ENCODE results near the gene ZNF474.

ZNF474 gene

GRCh38 chr5:122102825-122103224, 26.5 kb upstream of the ZNF474 start:
- no peak for DNase-seq (ENCODE audit: low read depth)
- no peak overlapping the region for H3K4me3 ChIP-seq (ENCODE audit: low read depth, low read length)
- TF ChIP-seq POLR2A (IDR thresholded peaks at IDR 0.05; ENCODE audit: extremely low read depth, insufficient read length) (no peak), MYC (IDR thresholded peaks at IDR 0.05; ENCODE audit: low read depth, low read length) (no peak), CTCF (IDR thresholded peaks at IDR 0.05; ENCODE audit: low read depth, low read length) (no peak), MAX (IDR thresholded peaks at IDR 0.05; ENCODE audit: low read depth, low read length) (no peak)

GRCh38 chr5:122105909-122106308, 23.4 kb upstream of the ZNF474 start:
- no peak overlapping the region for H3K4me3 ChIP-seq (ENCODE audit: low read depth, low read length)
- no peak for TF ChIP-seq MYC (IDR thresholded peaks at IDR 0.05; ENCODE audit: low read depth, low read length)
- TF ChIP-seq MAX (IDR thresholded peaks at IDR 0.05; ENCODE audit: low read depth, low read length), result no peak
- no peak for TF ChIP-seq POLR2A (IDR thresholded peaks at IDR 0.05; ENCODE audit: extremely low read depth, insufficient read length)
- no peak for TF ChIP-seq CTCF (IDR thresholded peaks at IDR 0.05; ENCODE audit: low read depth, low read length)

GRCh38 chr5:122107016-122107415, 22.3 kb upstream of the ZNF474 start:
- DNase-seq (ENCODE audit: low read depth), result no peak
- no peak overlapping the region for H3K4me3 ChIP-seq (ENCODE audit: low read depth, low read length)
- TF ChIP-seq MAX (IDR thresholded peaks at IDR 0.05; ENCODE audit: low read depth, low read length) (no peak), CTCF (IDR thresholded peaks at IDR 0.05; ENCODE audit: low read depth, low read length) (no peak), MYC (IDR thresholded peaks at IDR 0.05; ENCODE audit: low read depth, low read length) (no peak), POLR2A (IDR thresholded peaks at IDR 0.05; ENCODE audit: extremely low read depth, insufficient read length) (no peak)

More at GRCh38 chr5:122105909-122106308, 23.4 kb upstream of the ZNF474 start:
- no peak for DNase-seq (ENCODE audit: low read depth)

GRCh38 chr5:122110987-122111386, 18.4 kb upstream of the ZNF474 start:
- DNase-seq (ENCODE audit: low read depth), result no peak
- TF ChIP-seq POLR2A (IDR thresholded peaks at IDR 0.05; ENCODE audit: extremely low read depth, insufficient read length), result no peak
- TF ChIP-seq MAX (IDR thresholded peaks at IDR 0.05; ENCODE audit: low read depth, low read length), result no peak
- no peak for TF ChIP-seq CTCF (IDR thresholded peaks at IDR 0.05; ENCODE audit: low read depth, low read length)
- TF ChIP-seq MYC (IDR thresholded peaks at IDR 0.05; ENCODE audit: low read depth, low read length), result no peak
- no peak overlapping the region for H3K4me3 ChIP-seq (ENCODE audit: low read depth, low read length)

- DNase-seq (ENCODE audit: low read depth), result no peak
- no peak overlapping the region for H3K4me3 ChIP-seq (ENCODE audit: low read depth, low read length)
- TF ChIP-seq CTCF (IDR thresholded peaks at IDR 0.05; ENCODE audit: low read depth, low read length), result no peak
- no peak for TF ChIP-seq MYC (IDR thresholded peaks at IDR 0.05; ENCODE audit: low read depth, low read length)
- TF ChIP-seq POLR2A (IDR thresholded peaks at IDR 0.05; ENCODE audit: extremely low read depth, insufficient read length), result no peak
- TF ChIP-seq MAX (IDR thresholded peaks at IDR 0.05; ENCODE audit: low read depth, low read length), result no peak
Measured at GRCh38 chr5:122111460-122111859, 17.9 kb upstream of the ZNF474 start.

GRCh38 chr5:122112063-122112462, 17.3 kb upstream of the ZNF474 start:
- no peak overlapping the region for H3K4me3 ChIP-seq (ENCODE audit: low read depth, low read length)
- DNase-seq (ENCODE audit: low read depth), result no peak
- TF ChIP-seq MYC (IDR thresholded peaks at IDR 0.05; ENCODE audit: low read depth, low read length), result no peak
- TF ChIP-seq MAX (IDR thresholded peaks at IDR 0.05; ENCODE audit: low read depth, low read length), result no peak
- TF ChIP-seq CTCF (IDR thresholded peaks at IDR 0.05; ENCODE audit: low read depth, low read length), result no peak
- no peak for TF ChIP-seq POLR2A (IDR thresholded peaks at IDR 0.05; ENCODE audit: extremely low read depth, insufficient read length)
